ENCODE measurements around the gene SPTBN5.

Gene SPTBN5

GRCh38 chr15:41904541-41905005 is 10.7 kb upstream of the SPTBN5 start:
- in situ Hi-C loops (cut with MboI; ENCODE audit: low sequenced_read_pairs): no loop called here

GRCh38 chr15:41903782-41904181 is 9.9 kb upstream of the SPTBN5 start:
- in situ Hi-C loops (cut with MboI; ENCODE audit: low sequenced_read_pairs): no loop called here

- in situ Hi-C loops (cut with MboI; ENCODE audit: low sequenced_read_pairs): no loop called here
These were observed 7.6 kb upstream of the SPTBN5 start for GRCh38 chr15:41901431-41901830.

GRCh38 chr15:41900526-41901380 is 6.9 kb upstream of the SPTBN5 start:
- in situ Hi-C loops (cut with MboI; ENCODE audit: low sequenced_read_pairs): no loop called here

GRCh38 chr15:41899854-41900442 is 6.1 kb upstream of the SPTBN5 start:
- in situ Hi-C loops (cut with MboI; ENCODE audit: low sequenced_read_pairs): no loop called here

GRCh38 chr15:41897363-41897799 is 3.5 kb upstream of the SPTBN5 start:
- in situ Hi-C loops (cut with MboI; ENCODE audit: low sequenced_read_pairs): no loop called here

- in situ Hi-C loops (cut with MboI; ENCODE audit: low sequenced_read_pairs): no loop called here
These were observed 2.7 kb upstream of the SPTBN5 start for GRCh38 chr15:41896566-41896965.

GRCh38 chr15:41895957-41896356 is 2.1 kb upstream of the SPTBN5 start:
- in situ Hi-C loops (cut with MboI; ENCODE audit: low sequenced_read_pairs): no loop called here

- in situ Hi-C loops (cut with MboI; ENCODE audit: low sequenced_read_pairs): no loop called here
These were observed 1.6 kb upstream of the SPTBN5 start for GRCh38 chr15:41895491-41895890.

GRCh38 chr15:41894791-41895463 is 1.1 kb upstream of the SPTBN5 start:
- in situ Hi-C loops (cut with MboI; ENCODE audit: low sequenced_read_pairs): no loop called here

- in situ Hi-C loops (cut with MboI; ENCODE audit: low sequenced_read_pairs): no loop called here
These were observed 468 bp upstream of the SPTBN5 start for GRCh38 chr15:41894251-41894790.

GRCh38 chr15:41892621-41893421 is 1.0 kb downstream of the SPTBN5 start:
- in situ Hi-C loops (cut with MboI; ENCODE audit: low sequenced_read_pairs): no loop called here

- in situ Hi-C loops (cut with MboI; ENCODE audit: low sequenced_read_pairs): no loop called here
These were observed 1.9 kb downstream of the SPTBN5 start for GRCh38 chr15:41891946-41892345.

GRCh38 chr15:41891226-41891625 is 2.6 kb downstream of the SPTBN5 start:
- in situ Hi-C loops (cut with MboI; ENCODE audit: low sequenced_read_pairs): no loop called here

- in situ Hi-C loops (cut with MboI; ENCODE audit: low sequenced_read_pairs): no loop called here
These were observed 3.7 kb downstream of the SPTBN5 start for GRCh38 chr15:41890050-41890690.

- in situ Hi-C loops (cut with MboI; ENCODE audit: low sequenced_read_pairs): no loop called here
These were observed 5.1 kb downstream of the SPTBN5 start for GRCh38 chr15:41888662-41889253.

GRCh38 chr15:41887893-41888292 is 6.0 kb downstream of the SPTBN5 start:
- in situ Hi-C loops (cut with MboI; ENCODE audit: low sequenced_read_pairs): no loop called here

- in situ Hi-C loops (cut with MboI; ENCODE audit: low sequenced_read_pairs): no loop called here
These were observed 6.7 kb downstream of the SPTBN5 start for GRCh38 chr15:41887161-41887560.

GRCh38 chr15:41886741-41887140 is 7.1 kb downstream of the SPTBN5 start:
- in situ Hi-C loops (cut with MboI; ENCODE audit: low sequenced_read_pairs): no loop called here

- in situ Hi-C loops (cut with MboI; ENCODE audit: low sequenced_read_pairs): no loop called here
These were observed 8.0 kb downstream of the SPTBN5 start for GRCh38 chr15:41885841-41886240.
